GM18861 (cell line): ENCODE measurements around the gene IFT74.

ENCODE experiments used
- ATAC-seq: cut with Tn5 transposase; IDR thresholded peaks from one replicate; pipeline ENCODE4 v1.9.1; 2021; ENCODE audit not compliant: unreplicated experiment

The IFT74 gene

DNA sequence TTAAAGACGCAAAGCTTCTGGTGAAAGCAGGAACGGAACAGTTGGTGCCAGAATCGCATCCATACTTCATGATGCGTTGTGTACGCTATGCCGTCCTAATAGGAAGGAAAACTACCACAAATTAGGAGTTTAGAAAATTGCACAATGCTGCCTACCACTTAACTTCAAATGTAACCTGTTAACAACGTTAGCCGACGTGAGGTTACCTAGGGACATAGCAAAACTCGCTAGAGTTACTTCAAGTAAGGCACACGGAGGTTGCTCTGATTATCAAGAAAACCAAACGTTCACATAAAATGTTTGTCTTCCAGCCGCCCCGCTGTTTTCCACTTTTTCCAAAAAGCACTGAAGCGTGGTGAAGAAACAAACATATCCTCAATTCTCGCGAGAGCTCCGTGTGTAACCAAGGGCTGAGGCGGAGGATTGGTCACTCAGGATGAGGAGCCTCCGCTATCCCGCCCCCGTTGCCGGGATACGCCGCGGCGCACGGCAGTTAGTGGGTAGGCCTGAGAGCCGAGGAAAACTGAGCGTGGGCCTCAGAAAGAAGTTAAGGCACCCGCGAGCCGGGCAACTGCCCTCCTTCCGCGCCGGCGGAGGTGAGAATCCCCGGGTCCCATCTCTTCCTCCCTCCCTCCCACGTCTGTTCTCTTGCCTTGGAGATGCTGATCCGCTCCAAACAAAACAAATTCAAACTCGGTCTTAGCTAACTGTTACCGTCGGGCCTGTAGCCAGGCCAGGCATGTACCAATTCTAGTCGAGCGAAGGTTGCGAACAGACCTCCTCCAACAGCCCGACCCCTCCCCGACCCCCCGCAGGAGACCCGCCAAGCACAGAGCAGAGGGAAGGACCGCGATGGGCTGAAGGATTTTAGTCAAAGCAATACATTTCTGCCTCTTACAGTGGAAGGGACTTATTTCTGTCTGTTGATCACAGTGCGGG lies at the start of gene IFT74:
Gene IFT74 (plus strand): TSS at position 492 of the 939 bp plus-strand sequence. CDS start 5,556 bp downstream, outside the sequence.
- peak; percentile 97 for ATAC-seq

DNA sequence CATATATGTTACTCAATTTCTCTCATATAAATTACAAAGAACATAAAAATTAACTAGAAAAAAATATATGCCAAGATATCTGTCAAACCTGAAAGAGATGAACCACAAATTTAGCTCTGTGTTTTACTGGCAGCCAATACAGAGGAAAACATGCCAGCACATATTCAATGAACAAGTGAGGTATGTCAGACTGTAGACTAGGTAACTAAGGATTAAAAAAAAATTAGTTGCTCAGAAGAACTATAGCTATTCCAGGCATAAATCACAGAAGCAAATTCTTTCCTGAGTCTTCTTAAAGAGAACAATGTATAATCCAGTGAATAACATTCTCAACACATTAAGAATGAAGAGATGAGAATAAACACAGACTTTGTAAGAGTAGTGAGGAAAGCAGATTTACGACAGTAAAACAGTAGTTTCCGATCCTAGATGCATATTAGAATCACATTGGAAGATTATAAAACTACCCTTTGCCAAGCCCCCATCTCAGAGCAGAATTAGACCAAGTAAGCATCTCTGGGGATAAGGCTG lies 43.0 kb upstream of the IFT74 start:
- ATAC-seq: no peak

DNA sequence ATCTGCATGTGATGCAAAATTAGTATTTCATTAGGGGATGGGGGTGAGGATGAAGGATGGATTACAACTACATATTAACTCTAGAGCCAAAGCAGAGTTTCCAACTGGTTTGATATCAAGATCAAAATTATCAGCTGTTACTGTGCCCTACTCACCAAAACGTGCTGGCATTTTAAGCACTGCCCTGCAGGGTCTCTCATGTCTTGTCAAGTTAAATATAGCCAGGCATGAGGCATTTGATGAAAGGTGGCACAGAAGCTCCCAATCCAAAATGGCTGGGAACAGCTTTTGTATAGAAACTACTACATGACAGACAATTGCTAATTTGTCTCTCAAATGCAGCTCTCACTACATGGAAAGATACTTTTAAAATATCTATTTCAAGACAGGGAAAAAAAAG lies 36.5 kb upstream of the IFT74 start:
- ATAC-seq: no peak

DNA sequence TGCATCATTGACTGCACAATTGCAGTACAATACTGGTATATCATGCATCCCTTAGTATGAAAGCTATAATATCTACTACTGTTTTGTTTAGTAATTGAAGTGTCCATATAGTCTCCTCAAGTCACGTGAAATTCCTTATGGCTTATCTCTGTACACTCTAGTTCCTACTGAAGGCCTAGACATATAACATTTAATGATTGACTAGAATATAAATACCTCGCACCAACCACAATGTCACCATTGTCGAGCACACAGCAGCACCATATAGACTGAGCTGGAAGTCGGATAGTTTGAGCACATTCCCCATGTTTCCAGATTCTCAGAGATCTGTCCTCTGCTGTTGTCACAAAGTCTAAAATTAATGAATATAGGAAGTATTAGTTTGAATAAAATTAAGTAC lies 30.6 kb upstream of the IFT74 start:
- ATAC-seq: no peak

DNA sequence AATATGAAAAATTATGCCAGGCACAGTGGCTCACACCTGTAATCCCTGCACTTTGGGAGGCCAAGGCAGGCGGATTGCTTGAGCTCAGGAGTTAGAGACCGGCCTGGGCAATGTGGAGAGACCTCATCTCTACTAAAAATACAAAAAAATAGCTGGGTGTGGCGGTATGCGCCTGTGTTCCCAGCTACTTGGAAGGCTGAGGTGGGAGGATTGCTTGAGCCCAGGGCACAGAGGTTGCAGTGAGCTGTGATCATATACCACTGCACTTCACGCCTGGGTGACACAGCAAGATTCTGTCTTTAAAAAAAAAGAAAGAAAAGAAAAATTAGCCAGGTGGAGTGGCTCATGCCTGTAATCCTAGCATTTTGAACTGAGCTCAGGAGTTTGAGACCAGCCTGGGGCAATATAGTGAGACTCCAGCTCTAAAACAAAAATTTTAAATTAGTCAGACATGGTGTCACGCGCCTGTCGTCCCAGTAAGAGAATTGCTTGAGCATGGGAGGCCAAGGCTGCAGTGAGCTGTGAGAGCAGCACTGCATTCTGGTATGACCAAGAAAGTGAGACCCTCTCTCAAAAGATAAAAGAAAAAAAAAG lies 27.2 kb upstream of the IFT74 start:
- no peak for ATAC-seq

DNA sequence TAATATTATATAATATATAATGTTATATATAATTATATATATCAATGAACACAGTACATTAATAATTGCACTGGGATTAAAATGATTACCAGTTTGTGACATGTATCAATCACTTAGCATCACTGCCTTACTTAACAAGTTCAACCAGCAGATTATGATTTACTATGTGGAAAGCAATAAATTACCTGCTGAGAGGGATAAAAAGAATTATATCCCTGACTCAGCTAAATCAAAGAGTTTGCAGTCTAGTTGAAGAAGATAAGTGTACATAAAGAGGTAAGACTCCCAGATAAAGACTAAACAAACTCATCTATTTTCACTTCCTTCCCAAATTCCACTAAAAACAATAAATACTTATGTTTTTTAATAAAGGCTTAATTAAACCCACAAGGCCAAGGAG lies 20.4 kb upstream of the IFT74 start:
- no peak for ATAC-seq

DNA sequence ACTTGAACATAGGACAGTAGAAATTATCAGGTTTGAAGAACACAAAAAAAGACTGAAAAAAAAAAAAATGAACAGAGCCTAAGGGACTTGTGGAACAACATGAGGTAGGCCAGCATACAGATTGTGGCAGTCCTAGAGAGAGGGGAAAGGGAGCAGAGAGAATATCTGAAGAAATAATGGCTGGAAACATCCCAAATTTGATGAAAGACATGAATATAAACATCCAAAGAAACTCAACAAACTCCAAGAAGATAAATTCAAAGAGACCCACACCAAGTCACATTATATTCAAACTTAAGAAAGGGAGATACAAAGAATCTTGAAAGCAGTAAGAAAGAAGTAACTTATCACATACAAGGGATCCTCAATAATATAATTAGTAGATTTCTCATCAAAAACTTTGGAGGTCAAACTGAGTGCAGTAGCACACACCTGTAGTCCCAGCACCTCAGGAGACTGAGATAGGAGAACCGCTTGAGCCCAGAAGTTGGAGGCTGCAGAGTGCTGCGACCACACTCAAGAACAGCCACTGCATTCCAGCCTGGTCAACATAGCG lies 18.3 kb upstream of the IFT74 start:
- ATAC-seq: no peak

DNA sequence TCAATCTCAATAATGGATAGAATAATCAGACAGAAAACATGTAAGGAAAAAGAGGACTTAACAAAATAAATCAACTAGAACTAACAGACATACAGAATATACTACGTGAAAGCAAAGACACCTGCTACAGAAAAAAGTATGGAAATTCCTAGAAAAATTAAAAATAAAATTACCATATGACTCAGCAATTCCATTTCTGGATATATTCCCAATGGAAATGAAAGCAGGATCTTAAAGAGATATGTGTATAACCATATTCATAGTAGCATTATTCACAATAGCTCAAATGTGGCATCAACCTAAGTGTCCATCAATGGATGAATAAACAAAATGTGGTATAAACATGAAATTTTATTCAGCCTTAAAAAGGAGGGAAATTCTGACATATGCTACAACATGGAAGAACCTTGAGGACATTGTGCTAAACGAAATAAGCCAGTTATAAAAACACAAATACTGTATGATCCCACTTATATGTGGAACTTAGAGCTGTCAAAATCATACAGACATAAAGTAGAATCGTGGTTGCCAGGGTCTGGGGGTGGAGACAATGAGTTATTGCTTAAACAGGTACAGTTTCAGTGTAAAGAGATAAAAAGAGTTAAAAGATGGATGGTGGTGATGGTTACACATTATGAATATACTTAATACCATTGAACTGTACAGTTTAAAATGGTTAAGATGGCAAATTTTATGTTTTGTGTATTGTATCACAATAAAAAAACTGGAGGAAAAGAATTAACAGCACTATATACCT lies 16.1 kb upstream of the IFT74 start:
- no peak for ATAC-seq

DNA sequence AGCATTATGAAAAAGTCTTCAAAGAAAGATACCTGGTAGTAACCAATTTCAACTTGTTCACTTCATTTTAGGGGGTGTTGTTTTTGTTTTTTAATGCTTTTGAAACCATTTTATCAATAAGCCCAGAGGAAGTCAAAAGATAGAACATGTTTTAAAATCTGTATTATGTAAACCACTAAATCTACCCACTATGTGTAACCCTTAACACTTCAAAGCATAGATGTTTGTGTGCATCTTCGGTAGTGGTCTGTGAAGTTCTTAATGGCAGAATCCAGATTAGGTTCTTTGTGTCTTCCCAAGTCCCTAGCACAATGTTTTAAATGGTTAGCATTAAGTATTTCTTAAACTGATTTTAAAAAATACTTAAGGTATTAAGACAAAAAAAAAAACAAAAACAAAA lies 15.4 kb upstream of the IFT74 start:
- ATAC-seq: no peak

DNA sequence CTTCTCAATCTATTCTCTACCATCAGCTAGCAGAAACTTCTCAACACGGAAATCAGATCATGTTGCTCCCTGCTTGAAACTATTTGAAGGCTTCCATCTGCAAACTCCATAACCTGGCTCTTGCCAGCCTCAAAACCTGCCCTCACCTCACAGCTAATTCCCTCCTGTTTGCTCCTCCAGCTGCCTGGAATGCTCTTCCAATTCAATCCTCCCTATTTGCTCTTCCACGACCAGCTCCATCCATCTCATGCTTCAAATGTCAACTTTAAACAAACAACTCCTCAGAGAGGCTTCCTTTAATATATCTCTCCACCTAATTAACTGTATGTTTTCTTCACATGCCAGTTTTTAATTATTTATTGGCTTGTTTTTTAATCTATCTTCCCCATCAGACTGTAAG lies 10.6 kb upstream of the IFT74 start:
- ATAC-seq: no peak

DNA sequence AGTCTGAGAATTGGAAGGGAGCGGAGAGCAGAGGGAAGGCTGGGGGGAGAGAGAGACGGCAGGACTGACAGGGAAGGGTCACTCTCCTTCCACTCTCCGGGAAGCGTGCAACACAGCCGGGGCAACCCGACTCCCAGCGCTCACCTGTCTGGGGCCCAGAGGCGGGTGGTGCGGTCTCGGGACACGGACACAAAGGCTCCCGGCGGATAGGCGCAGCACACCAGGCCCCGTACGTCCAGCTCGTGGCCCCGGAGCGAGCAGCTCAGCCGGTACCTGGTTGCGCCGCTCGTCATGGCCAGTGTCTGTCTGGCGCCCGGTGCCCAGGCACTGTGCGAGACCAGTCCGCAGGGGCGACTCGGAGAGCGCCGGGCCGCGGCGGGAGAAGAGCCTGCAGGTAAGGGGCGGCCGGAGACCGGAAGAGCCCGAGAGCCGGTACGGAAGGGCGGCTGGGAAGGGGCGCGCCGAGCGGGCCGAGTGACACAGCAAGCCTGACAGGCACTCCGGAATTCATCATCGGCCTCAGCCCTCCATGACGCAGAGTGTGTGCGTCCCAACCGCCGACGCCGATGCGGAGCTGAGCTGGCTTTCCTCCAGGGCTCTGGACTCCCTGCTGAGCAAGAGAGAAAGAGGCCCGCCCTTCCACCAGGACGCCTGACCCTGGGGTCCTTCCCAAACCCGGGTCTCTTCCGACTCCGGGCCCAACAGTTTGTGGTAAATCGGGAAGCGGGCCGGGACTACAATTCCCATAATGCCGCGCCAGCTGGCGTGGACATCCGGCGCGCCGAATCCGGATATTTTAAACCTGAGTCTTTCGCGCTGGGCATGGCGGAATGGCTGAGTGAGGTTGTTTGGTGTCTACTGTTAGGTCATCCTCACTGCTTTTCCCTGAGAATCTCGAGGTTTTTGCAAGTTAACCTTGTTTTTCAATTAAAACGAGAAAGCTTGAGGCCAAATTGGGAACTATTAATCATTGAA lies 9.2 kb upstream of the IFT74 start, which contains the start of gene PLAA:
Gene PLAA (minus strand): TSS at position 490 of the 975 bp plus-strand sequence. CDS start 197 bp downstream, at position 293.
- ATAC-seq: peak; percentile 98

DNA sequence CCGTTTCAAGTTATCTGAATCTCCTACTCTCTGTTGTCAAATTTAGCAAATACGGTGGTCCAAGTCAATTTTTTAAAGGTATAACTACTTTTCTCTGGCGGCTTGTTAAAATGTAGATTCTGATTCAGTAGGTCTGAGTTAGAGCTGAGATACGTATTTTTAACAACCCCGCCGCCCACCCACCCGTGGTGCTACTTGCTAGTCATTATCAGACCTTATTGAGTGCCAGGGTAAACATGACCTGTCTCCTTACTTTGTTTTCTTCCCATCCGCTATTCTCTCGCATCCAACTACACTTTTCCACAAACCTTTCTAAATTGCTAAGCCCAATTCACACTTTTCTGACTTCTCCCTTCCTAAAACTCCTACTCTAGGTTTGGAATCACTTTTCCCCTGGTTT lies 8.5 kb upstream of the IFT74 start:
- ATAC-seq: no peak

DNA sequence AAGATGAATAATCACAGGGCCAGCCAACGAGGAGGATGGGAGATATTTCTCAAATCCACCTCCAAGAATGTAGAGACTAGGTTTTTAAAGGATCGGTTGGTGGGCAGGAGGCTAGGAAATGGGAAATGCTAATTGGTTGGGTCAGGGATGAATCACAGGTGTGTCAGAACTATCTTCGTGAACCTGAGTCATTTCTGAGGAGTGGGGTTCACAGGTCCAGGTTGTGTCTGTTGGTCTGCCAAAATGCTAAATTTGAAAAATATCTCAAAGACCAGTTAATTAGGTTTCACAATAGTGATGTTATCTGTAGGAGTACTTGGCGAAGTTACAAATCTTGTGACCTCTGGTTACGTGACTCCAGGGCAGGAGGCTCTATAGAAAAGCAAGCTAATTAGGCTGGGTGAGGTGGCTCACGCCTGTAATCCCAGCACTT lies 6.6 kb upstream of the IFT74 start:
- no peak for ATAC-seq

DNA sequence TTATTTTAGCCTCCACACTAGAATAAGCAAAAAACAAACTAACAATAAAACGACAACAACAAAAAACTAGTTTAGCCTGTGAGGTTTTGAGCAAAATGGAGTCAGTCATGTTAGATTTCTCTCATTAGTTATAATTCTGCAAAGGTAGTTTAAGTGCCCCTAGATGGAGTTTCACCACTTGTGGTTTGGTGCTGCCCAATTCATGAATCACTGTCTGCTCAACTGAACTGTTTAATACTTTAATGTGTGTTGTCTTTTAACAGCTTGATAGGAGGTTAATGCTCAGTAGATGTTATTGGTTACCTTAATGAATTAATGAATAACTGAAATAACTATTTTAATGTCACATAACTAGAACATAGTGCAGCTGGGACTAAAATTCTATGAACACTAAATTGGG lies 5.7 kb upstream of the IFT74 start:
- ATAC-seq: no peak

DNA sequence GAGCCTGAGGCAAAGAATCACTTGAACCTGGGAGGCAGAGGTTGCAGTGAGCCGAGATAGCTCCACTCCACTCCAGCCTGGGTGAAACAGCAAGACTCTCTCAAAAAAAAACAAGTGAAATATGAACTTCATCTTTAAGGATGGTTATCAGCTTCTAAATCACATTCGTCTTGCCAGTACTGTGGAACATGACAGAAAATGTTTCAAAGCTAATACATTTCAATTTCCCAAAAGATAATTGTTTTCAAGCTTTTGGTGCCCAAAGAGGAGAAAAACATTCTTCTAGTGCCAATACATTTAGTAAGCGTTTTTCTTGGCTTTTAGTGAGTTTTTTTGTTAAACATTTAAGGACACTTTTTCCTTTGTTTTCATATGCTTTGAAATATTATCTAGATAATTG lies 4.4 kb upstream of the IFT74 start:
- ATAC-seq: no peak

DNA sequence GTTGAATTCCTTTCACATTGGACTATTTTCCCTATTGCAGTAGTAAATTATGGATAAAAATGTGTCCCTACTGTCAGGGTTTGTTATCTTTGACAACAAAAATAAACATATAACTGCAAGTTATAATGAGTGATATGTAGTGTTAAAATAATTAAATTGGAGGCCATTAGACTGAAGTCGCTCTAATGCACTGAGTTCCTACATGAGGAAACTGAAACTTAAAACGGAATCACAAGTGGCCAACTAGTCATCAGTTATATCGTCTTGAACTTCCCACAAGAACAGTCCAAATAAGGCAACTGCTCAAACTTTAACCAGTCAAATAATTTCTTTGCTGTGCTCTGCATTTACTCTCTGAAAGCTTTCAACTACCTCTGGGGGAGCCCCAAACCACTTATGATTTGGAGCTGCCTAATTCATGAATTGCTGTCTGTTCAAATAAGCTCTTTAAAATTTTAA lies 2.1 kb upstream of the IFT74 start:
- peak; percentile 32 for ATAC-seq

DNA sequence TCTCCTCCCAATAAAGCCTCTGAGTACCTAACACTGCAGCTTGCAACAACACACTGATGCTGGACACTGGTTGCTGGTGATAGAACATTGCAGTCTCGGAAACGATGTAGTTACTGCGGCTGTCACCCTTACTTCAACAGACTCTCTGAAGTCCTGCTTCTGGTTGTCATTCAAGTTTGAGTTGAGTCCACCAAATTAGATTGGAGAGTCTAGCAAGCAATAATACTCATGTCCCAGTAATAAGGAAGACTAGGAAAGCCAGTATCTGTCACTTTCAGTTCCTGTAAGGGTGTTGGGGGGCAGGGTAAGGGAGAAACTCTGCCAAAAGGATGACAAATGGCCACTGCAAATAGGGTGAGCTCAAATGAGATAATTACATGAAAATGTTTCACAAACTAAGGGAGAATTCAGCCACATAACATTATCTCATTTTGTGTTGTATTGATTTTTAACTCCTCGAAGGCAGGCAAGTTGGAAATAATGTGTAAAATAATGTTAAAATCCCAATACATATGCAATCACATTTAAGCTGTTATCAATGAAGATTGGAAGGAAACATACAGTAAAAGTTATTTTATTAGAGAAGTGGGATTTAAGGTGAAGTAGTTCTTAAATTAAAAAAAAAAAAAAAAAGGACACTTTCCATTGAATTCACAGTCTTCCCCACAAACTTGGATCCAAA lies 849 bp upstream of the IFT74 start:
- peak; percentile 27 for ATAC-seq

DNA sequence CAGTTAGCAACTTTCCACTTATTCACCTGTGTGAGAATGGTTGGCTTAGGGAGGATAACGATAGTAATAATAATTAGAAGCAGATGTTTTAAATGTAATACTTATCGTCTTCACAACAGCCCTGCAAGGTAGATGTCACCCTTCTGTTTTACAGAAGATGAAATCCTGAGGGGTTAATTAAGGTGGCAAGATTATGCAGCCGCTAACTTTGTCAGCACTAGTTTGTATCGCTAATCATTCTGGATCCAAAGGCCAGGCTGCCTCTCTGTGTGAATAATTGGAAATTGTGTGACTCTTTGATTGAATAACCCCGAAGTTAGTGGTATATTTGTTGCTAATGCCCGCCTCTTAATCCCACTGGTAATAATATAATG lies 635 bp downstream of the IFT74 start:
- ATAC-seq: no peak

DNA sequence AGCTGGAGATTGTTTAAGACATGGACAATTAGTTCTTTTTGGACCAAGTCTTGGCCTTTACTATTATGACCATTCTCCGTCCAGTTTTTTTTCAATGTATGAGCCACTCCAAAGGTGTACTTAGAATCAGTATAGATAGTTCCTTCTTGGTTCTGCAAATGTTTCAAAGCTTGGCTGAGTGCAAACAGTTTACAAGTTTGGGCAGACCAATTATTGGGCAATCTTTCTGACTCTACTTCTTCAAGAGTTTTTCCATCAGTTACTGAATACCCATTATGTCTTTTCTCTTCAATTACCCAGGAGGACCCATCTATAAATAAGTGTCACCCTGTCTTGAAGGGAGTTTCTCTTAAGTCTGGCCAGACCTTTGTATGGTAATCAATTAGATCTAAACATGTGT lies 15.5 kb downstream of the IFT74 start:
- no peak for ATAC-seq
